HepG2 (cell line): ENCODE results near the gene GINS2. TPM values are rescaled to one million over a fixed set of nuclear protein-coding genes. Genes with fewer than 3 reads are reported as not detected.

Experiments
- ATF2 ChIP-seq: sonication (generic); formaldehyde crosslinking; IDR thresholded peaks from 2 replicates; pipeline ENCODE4 v1.4.0; 2020; ENCODE audit warnings: missing genetic modification reagents
- BRCA1 ChIP-seq: sonication (generic); formaldehyde crosslinking; IDR thresholded peaks from 2 replicates; pipeline ENCODE4 v1.4.0; 2020; ENCODE audit warnings: missing genetic modification reagents
- CC2D1A ChIP-seq: sonication (generic); formaldehyde crosslinking; IDR thresholded peaks from 2 replicates; pipeline ENCODE4 v1.8.1; 2023; ENCODE audit warnings: mild to moderate bottlenecking, missing genetic modification reagents
- CTCF ChIP-seq: sonication (generic); formaldehyde crosslinking; IDR thresholded peaks from 2 replicates; pipeline ENCODE4 v1.5.0; 2020; ENCODE audit warnings: mild to moderate bottlenecking, missing genetic modification reagents, moderate library complexity
- DZIP1 ChIP-seq: sonication (generic); formaldehyde crosslinking; IDR thresholded peaks from 2 replicates; pipeline ENCODE4 v1.5.0; 2020; ENCODE audit warnings: mild to moderate bottlenecking, missing genetic modification reagents
- EP300 ChIP-seq, 3 experiments: sonication (generic) in 1 of 3; formaldehyde crosslinking in 1 of 3; IDR thresholded peaks; 2 replicates each; pipeline versions ENCODE4 v1.5.1 to v1.6.1; 2011 to 2020; ENCODE audit warnings: low read depth in 2 of 3, low read length in 2 of 3, borderline replicate concordance in 1 of 3, improper control_type of control experiment in 1 of 3, mild to moderate bottlenecking in 1 of 3, missing genetic modification reagents in 1 of 3, moderate library complexity in 1 of 3
- ESRRA ChIP-seq: sonication (generic); formaldehyde crosslinking; IDR thresholded peaks from 2 replicates; pipeline ENCODE4 v1.5.1; 2020; ENCODE audit warnings: mild to moderate bottlenecking, low read depth, missing genetic modification reagents
- FOXA3 ChIP-seq: IDR thresholded peaks from 2 replicates; pipeline ENCODE4 v1.6.1; 2016; ENCODE audit warnings: missing genetic modification reagents, missing compliant biosample characterization
- HMGA1 ChIP-seq: sonication (generic); formaldehyde crosslinking; conservative IDR thresholded peaks from 2 replicates; pipeline ENCODE4 v1.4.0; 2020; ENCODE audit warnings: missing genetic modification reagents
- KDM3A ChIP-seq: IDR thresholded peaks from 2 replicates; pipeline ENCODE4 v1.6.1; 2018; ENCODE audit warnings: low read depth, missing compliant biosample characterization
- KLF9 ChIP-seq: IDR thresholded peaks from 2 replicates; pipeline ENCODE4 v1.6.1; 2016; ENCODE audit warnings: low read depth
- MEIS2 ChIP-seq: sonication (generic); formaldehyde crosslinking; IDR thresholded peaks from 2 replicates; pipeline ENCODE4 v1.9.0; 2021; ENCODE audit warnings: mild to moderate bottlenecking, missing genetic modification reagents
- MLLT10 ChIP-seq: sonication (generic); formaldehyde crosslinking; IDR thresholded peaks from 2 replicates; pipeline ENCODE4 v1.4.0; 2020; ENCODE audit warnings: missing genetic modification reagents
- NR2C2 ChIP-seq: sonication (generic); formaldehyde crosslinking; IDR thresholded peaks from 2 replicates; pipeline ENCODE4 v1.4.0; 2020; ENCODE audit warnings: missing genetic modification reagents, mild to moderate bottlenecking, moderate library complexity, borderline replicate concordance
- PLSCR1 ChIP-seq: sonication (generic); formaldehyde crosslinking; IDR thresholded peaks from 2 replicates; pipeline ENCODE4 v1.5.0; 2020; ENCODE audit warnings: missing genetic modification reagents, mild to moderate bottlenecking, borderline replicate concordance
- RAD21 ChIP-seq: fragments of 450-650 bp; formaldehyde crosslinking; IDR thresholded peaks from 2 replicates; pipeline ENCODE4 v1.5.0; 2020; ENCODE audit warnings: mild to moderate bottlenecking
- RFXAP ChIP-seq: sonication (generic); formaldehyde crosslinking; IDR thresholded peaks from 2 replicates; pipeline ENCODE4 v1.4.0; 2020; ENCODE audit warnings: missing genetic modification reagents, borderline replicate concordance
- SAFB2 ChIP-seq: sonication (generic); formaldehyde crosslinking; IDR thresholded peaks from 2 replicates; pipeline ENCODE4 v1.5.1; 2020; ENCODE audit warnings: missing genetic modification reagents, low read depth, mild to moderate bottlenecking, borderline replicate concordance
- STAG1 ChIP-seq: sonication (generic); formaldehyde crosslinking; IDR thresholded peaks from 2 replicates; pipeline ENCODE4 v1.4.0; 2020; ENCODE audit warnings: missing genetic modification reagents
- ZNF225 ChIP-seq: sonication (generic); formaldehyde crosslinking; IDR thresholded peaks from 2 replicates; pipeline ENCODE4 v1.4.0; 2020; ENCODE audit warnings: mild to moderate bottlenecking, missing genetic modification reagents
- ZNF331 ChIP-seq: sonication (generic); formaldehyde crosslinking; IDR thresholded peaks from 2 replicates; pipeline ENCODE4 v1.4.0; 2020; ENCODE audit warnings: missing genetic modification reagents
- ZNF430 ChIP-seq: sonication (generic); formaldehyde crosslinking; IDR thresholded peaks from 2 replicates; pipeline ENCODE4 v1.9.0; 2021; ENCODE audit warnings: mild to moderate bottlenecking, missing genetic modification reagents
- ZNF556 ChIP-seq: sonication (generic); formaldehyde crosslinking; IDR thresholded peaks from 2 replicates; pipeline ENCODE4 v1.4.0; 2020; ENCODE audit warnings: mild to moderate bottlenecking, missing genetic modification reagents, borderline replicate concordance
- ZNF761 ChIP-seq: sonication (generic); formaldehyde crosslinking; conservative IDR thresholded peaks from 2 replicates; pipeline ENCODE4 v1.4.0; 2020; ENCODE audit warnings: mild to moderate bottlenecking, missing genetic modification reagents
- polyA plus RNA-seq, 8 experiments: library from polyadenylated mRNA; depleted of rRNA in 3 of 8; stranded (reverse) in 7 of 8; unstranded in 1 of 8; fragments of >200 nt; fragmentation: Illumina TruSeq in 4 of 8; extraction: Trizol in 4 of 8; gene quantifications; 2 replicates each; pipeline versions ENCODE4 v1.2.1 to v1.2.3, GENCODE V29; 2011 to 2016; ENCODE audit warnings: low read depth in 4 of 8, missing spikeins in 1 of 8, mixed read lengths in 1 of 8; ENCODE audit not compliant: insufficient read depth in 1 of 8
- total RNA-seq, 5 experiments: library from RNA; depleted of rRNA; stranded (reverse); fragments of >200 nt; fragmentation: Illumina TruSeq; extraction: Trizol; gene quantifications; 2 replicates each; pipeline ENCODE4 v1.2.3, GENCODE V29; 2016; ENCODE audit warnings: low read depth in 1 of 5

The GINS2 gene
- total and polyA plus RNA-seq, 2 of the 13 experiments (the other 11 are each of a cell fraction or from before 2014, with no cell fraction given), result 10.6 to 48.3 TPM

GRCh38 chr16:85659805-85660511 is 28.8 kb downstream of the GINS2 start (continued):
- TF ChIP-seq DZIP1 (CRISPR knock-in tag) (peak; percentile 39; the same call in 1 of the 2 replicates), FOXA3 (CRISPR knock-in tag) (no peak), KLF9 (CRISPR knock-in tag) (no peak), PLSCR1 (CRISPR knock-in tag) (no peak), EP300 (IDR thresholded peaks at IDR 0.05; ENCODE audit: low read depth in 2 of 2, low read length in 2 of 2) (no peak), EP300 (CRISPR knock-in tag; IDR thresholded peaks at IDR 0.05; ENCODE audit: borderline replicate concordance) (0 out of 2 replicates have a peak, but pooled peaks have one; percentile 44), CTCF (CRISPR knock-in tag) (peak; percentile 95), ZNF556 (CRISPR knock-in tag) (0 out of 2 replicates have a peak, but pooled peaks have one; percentile 34), KDM3A (0 out of 2 replicates have a peak, but pooled peaks have one; percentile 37), MLLT10 (no peak), ZNF761 (CRISPR knock-in tag) (peak; percentile 81; the same call in 1 of the 2 replicates), ZNF225 (peak; percentile 37; the same call in 1 of the 2 replicates), BRCA1 (CRISPR knock-in tag) (no peak), HMGA1 (no peak), ESRRA (no peak), ZNF430 (0 out of 2 replicates have a peak, but pooled peaks have one; percentile 54), ATF2 (0 out of 2 replicates have a peak, but pooled peaks have one; percentile 31), ZNF331 (CRISPR knock-in tag) (0 out of 2 replicates have a peak, but pooled peaks have one; percentile 21), NR2C2 (CRISPR knock-in tag) (no peak), STAG1 (peak; percentile 74), CC2D1A (no peak), SAFB2 (CRISPR knock-in tag) (no peak), RFXAP (CRISPR knock-in tag) (no peak), MEIS2 (no peak), RAD21 (peak; percentile 74)
